Stimulated activated CD4-positive, alpha-beta T cell treated with anti-CD3 and anti-CD28 coated beads, Interleukin-15, amount 100 ng/mL, for 48 hours (primary cell): ENCODE results near the gene CRKL.
A peak's percentile ranks its signal among the peaks of the same experiment; 100 is the strongest.

Experiments
- DNase-seq, 2 donors: peaks; one replicate each; pipeline ENCODE4 v3.0.0-alpha.2; 2020; ENCODE audit warnings: low read depth in 2 of 2

The CRKL gene

DNA sequence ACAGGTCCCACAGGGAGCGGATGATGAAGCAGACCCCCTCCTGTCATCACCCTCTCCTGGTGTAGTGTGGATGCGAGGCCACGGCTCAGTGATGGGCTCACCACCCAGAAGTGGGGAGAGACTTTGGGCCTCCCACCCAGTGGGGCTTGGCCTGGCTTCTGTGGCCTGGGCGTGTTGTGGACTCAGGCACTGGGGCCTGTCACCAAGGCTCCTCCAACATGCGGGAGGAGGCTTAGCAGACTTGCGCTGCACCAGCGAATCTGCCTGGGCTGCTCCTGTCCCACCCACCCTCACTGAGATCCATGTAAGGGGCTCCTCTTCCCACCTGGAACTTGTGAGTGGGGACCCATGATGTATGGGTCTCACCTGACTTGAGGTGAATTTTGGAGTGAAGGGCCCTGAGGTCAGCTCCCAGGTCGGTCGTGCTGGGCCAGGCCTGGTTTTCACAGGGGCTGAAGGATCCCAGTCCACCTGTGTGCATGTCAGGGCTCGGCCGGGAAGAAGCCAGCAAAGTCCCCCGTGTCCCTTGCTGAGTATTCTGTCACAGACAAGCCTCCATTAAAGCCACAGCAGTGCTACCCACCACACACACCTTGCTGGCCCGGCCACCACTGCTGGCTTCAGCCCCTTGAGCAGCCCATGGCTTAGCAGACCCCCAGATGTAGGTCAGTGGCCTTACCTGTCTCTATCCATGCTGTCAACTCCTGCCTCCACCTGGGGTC lies 80.5 kb downstream of the CRKL start:
- no peak for DNase-seq

DNA sequence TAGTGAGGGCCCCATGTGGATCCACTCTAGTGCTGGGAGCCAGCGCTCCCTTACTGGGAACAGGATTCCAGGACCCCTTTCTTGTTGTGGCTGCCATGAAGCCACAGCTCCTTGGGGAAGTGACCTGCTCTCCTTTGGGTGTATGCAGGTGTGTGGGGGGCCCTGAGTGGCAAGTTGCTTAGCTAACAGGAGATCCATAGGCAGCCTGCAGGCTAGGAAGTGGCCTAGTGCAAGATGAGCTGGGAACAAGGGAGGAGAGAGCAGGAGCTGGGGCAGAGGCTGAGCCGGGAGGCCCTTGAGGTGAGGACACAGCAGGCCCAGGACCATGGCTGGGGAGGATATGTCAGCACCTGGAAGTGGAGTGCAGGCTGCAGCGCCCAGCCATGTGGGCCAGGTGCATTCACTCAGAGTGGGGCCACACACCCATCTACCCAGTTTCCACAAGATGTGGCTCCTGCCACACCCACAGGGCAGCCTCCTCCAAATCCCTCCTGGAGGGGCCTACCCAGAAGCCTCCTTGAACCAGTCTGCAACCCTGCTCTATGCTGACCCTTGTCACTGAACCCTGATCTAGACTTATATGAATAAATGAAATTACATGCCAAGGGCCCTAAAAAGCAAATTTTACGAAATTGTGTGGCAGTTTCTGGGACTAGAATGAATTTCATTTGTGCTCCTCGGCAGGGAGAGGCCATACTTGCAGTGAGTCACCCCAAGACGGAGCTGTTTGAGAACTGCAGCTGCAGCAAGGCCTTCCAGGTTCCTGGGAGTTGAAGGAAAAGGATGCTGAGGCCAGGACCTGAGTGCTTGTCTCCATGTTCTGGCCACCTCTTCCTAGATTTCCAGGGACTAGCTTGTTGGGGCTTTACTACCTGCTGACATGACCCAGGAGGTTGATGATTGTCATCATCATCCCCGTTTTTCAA lies 81.5 kb downstream of the CRKL start:
- no peak for DNase-seq

DNA sequence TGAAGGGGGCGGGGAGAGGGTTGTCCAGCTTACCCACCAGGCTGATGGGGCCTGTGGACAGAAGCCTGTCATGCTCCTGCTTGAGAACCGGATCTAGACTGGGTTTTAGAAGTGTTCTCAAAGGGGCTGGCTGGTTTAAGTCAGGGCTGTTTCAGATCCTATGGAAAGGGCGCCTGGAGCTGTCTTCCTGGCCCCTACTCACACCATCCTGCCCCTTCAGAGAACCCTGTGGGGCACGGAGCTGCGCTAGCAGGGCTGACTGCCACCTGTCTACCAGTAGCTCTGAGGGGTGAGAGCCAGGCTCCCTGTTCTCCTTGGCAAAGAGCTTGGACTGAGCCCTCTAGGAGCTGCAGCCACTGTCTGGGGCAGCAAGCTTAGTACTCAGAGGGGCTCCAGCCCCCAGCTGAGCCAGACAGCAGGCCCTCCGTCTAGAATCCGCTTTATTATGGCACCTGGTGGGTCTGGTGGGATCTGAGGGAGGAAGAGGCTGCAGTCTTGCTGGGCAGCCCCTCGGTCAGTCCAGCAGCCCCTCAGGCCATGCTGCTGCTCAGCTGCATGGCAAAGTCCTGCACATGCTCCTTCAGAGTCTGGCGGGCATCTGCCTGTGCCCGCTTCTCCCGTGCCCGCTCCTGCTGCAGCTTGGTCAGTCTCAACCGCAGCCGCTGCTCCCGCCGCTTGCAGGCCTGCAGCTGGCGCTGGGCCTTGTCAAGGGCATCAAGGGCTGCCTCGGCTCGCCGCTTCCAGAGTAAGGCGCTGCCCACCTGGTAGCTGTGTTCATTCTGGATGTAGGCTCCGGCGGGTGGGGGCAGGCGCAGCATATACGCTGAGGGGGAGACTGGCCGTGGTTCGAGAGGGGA lies 82.4 kb downstream of the CRKL start:
- no peak for DNase-seq

DNA sequence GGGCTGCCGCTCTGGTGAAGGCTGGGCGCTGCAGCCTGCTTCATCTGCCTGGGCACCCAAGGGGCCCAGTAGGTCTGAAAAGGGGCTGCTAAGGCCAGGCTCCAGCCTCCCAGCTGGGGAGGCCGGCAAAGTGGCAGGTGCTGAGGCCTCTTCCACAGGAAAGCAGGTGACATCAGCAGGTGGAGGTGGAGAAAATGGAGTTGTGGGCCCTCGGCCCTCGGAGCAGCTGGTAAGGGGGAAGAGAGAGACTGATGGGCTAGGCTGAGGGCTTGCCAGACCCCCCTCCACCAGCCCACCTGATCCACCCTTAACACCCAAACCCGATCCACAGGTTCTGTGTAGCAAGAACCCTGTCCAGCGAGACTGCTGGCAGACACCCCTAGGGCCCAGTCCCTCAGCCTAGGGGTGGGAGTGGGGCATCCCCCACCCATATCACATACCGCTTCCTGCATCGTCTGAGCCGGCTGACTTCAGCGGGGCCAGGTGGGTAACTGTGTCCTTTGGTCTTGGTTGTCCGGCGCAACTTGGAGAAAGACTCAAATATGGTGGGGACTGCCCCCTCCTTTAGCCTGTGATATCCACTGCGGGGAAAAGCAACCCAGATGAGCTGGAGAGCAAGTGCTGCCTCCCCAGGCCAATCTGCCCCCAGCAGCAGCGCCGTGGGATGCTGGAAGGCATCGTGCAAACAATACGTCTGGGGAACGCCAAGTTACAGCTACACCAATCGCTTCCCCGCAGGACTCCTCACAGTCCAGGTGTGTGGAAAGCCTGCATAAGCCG lies 83.2 kb downstream of the CRKL start:
- DNase-seq, result no peak

DNA sequence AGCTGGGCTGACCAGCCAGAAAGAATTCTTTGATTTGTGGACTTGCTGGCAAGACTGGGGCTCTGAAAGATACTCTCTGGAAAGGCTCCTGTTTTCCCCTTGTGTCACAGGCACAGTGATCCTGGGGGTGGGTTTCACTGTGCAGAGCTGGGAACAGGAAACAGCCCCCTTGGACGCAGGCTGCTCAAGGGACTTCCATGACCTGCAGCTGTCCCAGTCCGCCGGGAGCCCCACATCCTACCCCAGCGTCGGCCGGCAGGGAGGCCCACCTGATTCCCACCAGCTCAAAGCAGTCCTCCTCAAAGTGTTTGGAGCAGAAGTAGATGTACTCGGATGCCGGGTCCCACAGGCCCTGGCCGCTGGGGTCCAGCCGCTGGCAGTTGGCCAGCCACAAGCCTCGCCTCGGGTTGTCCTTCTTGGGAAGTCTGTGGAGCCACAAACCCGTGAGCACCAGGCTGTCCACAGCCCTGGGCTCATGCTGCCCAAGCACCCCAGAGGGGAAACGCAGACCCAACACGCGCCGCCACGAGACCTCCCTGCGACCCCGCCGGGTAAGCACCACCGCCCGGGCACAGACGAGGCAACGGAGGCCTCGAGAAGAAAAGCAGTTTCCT lies 83.9 kb downstream of the CRKL start:
- DNase-seq, result no peak

DNA sequence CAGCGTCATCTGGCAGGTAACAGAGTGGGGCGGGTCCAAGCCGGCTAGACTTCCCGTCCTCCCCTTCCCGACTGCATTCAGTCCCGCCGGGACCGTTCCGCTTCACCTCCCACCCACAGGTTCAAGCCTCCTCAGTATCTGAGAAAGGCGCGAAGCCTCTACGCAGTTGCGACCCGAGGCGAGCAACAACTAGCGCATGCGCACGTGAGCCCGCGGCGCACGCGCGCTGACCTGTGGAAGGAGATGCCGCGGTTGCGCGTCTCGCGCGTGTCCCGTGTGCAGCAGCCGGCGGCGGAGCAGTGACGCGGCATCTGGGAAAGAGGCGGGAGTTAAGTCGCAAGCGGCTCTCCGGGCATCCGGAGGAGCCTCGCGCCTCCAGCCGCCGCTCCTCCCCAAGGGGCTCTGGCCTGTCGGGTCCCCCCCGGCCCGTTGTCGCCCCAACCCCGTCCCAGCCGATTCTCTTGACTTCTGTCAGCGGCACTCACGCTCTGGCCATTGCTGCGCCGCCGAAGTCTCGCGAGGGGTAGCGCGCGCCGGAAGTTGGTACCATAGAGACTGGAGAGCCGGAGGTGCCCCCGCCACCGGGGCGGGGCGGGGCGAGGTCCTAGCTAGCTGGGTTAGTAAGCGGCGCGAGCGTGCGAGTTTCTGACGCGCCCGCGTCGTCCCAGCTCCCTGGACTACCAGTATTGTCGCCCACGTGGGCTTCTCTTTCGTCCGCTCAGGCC lies 84.6 kb downstream of the CRKL start, which contains the start of gene THAP7:
Gene THAP7 (minus strand): TSS at position 518 of the 725 bp plus-strand sequence. CDS start 207 bp downstream, at position 311.
- DNase-seq, result peak; percentile 95
